Activated T-cell treated with anti-CD3 and anti-CD28 coated beads for 1 hour (primary cell): ENCODE results near the gene INTS14.

ENCODE experiments used
- DNase-seq: peaks from one replicate; pipeline ENCODE4 v3.0.0-alpha.2; 2020; ENCODE audit warnings: low read depth

INTS14 gene

GRCh38 chr15:65610871-65611718 is at the start of gene INTS14:
Gene INTS14 (minus strand): TSS chr15:65611131. CDS start chr15:65607380, 3,751 bp downstream.
- peak; percentile 88 for DNase-seq

- no peak for DNase-seq
These were observed 48.6 kb upstream of the INTS14 start for GRCh38 chr15:65659502-65660052.

- DNase-seq, result no peak
These were observed 44.5 kb upstream of the INTS14 start for GRCh38 chr15:65655457-65655856.

- DNase-seq, result no peak
These were observed 44.1 kb upstream of the INTS14 start for GRCh38 chr15:65655026-65655425.

GRCh38 chr15:65653801-65654521 is 43.0 kb upstream of the INTS14 start:
- no peak for DNase-seq

- DNase-seq, result no peak
These were observed 42.4 kb upstream of the INTS14 start for GRCh38 chr15:65653341-65653740.

GRCh38 chr15:65651831-65652749 is 41.2 kb upstream of the INTS14 start:
- DNase-seq, result no peak

- no peak for DNase-seq
These were observed 40.1 kb upstream of the INTS14 start for GRCh38 chr15:65651042-65651322.

GRCh38 chr15:65650312-65651041 is 39.5 kb upstream of the INTS14 start:
- DNase-seq, result no peak

GRCh38 chr15:65646486-65646885 is 35.6 kb upstream of the INTS14 start:
- no peak for DNase-seq

- DNase-seq, result no peak
These were observed 34.5 kb upstream of the INTS14 start for GRCh38 chr15:65645392-65645791.

GRCh38 chr15:65644282-65644681 is 33.4 kb upstream of the INTS14 start:
- no peak for DNase-seq

- DNase-seq, result no peak
These were observed 31.7 kb upstream of the INTS14 start for GRCh38 chr15:65642594-65642993.

- DNase-seq, result no peak
These were observed 31.0 kb upstream of the INTS14 start for GRCh38 chr15:65641768-65642475.

GRCh38 chr15:65639509-65639908 is 28.6 kb upstream of the INTS14 start:
- no peak for DNase-seq

GRCh38 chr15:65638681-65639089 is 27.8 kb upstream of the INTS14 start:
- no peak for DNase-seq

- DNase-seq, result no peak
These were observed 27.2 kb upstream of the INTS14 start for GRCh38 chr15:65638109-65638508.

GRCh38 chr15:65634356-65634755 is 23.4 kb upstream of the INTS14 start:
- no peak for DNase-seq

- DNase-seq, result no peak
These were observed 22.8 kb upstream of the INTS14 start for GRCh38 chr15:65633752-65634151.

- DNase-seq, result no peak
These were observed 21.9 kb upstream of the INTS14 start for GRCh38 chr15:65632780-65633375.
